GM18870 (cell line): ENCODE data around the gene ALS2CL.

ENCODE experiments used
- ATAC-seq: cut with Tn5 transposase; IDR thresholded peaks from one replicate; pipeline ENCODE4 v1.9.1; 2021; ENCODE audit warnings: moderate library complexity; ENCODE audit not compliant: unreplicated experiment

ALS2CL gene

GRCh38 chr3:46667061-46667621, 26.3 kb downstream of the ALS2CL start:
- no peak for ATAC-seq

GRCh38 chr3:46666453-46666845, 27.0 kb downstream of the ALS2CL start:
- ATAC-seq, result no peak

- ATAC-seq, result no peak
Observed at GRCh38 chr3:46665763-46666452, 27.6 kb downstream of the ALS2CL start.

- ATAC-seq, result no peak
Observed at GRCh38 chr3:46664971-46665762, 28.3 kb downstream of the ALS2CL start.

- ATAC-seq, result no peak
Observed at GRCh38 chr3:46664188-46664970, 29.1 kb downstream of the ALS2CL start.

- no peak for ATAC-seq
Observed at GRCh38 chr3:46663591-46664135, 29.8 kb downstream of the ALS2CL start.

- no peak for ATAC-seq
Observed at GRCh38 chr3:46662771-46663551, 30.5 kb downstream of the ALS2CL start.

GRCh38 chr3:46661776-46662766, 31.4 kb downstream of the ALS2CL start:
- ATAC-seq, result no peak

GRCh38 chr3:46660543-46661523, 32.6 kb downstream of the ALS2CL start:
- ATAC-seq, result no peak

- no peak for ATAC-seq
Observed at GRCh38 chr3:46660003-46660402, 33.5 kb downstream of the ALS2CL start.

- no peak for ATAC-seq
Observed at GRCh38 chr3:46659285-46659684, 34.2 kb downstream of the ALS2CL start.

GRCh38 chr3:46656778-46657556, 36.5 kb downstream of the ALS2CL start:
- ATAC-seq, result no peak

- ATAC-seq, result no peak
Observed at GRCh38 chr3:46655271-46655670, 38.2 kb downstream of the ALS2CL start.

GRCh38 chr3:46651084-46651483, 42.4 kb downstream of the ALS2CL start:
- ATAC-seq, result no peak

GRCh38 chr3:46649436-46649835, 44.0 kb downstream of the ALS2CL start:
- ATAC-seq, result no peak

- ATAC-seq, result no peak
Observed at GRCh38 chr3:46648096-46648495, 45.4 kb downstream of the ALS2CL start.

GRCh38 chr3:46646700-46647099, 46.8 kb downstream of the ALS2CL start:
- ATAC-seq, result no peak
